GM23248 (cell line): ENCODE data around the gene ME2. TPM values are rescaled to one million over a fixed set of nuclear protein-coding genes. Genes with fewer than 3 reads are reported as not detected.
"Not testable (repeated sequence)": the region's sequence is repeated elsewhere in the genome, so short reads cannot be mapped to it uniquely, and the experiment has no call there.

Experiments used
- DNase-seq: peaks from one replicate; pipeline ENCODE4 v3.0.0-alpha.2; 2015
- H2AFZ ChIP-seq: fragments of 200-600 bp; sonication (generic); 2 replicates; pipeline ENCODE4 v1.6.1; 2016; ENCODE audit warnings: antibody characterized with exemption
- H3F3A ChIP-seq: fragments of 200-600 bp; sonication (generic); 2 replicates; pipeline ENCODE4 v1.6.1; 2016; ENCODE audit warnings: mild to moderate bottlenecking, antibody characterized with exemption, mixed run types; ENCODE audit not compliant: insufficient read depth
- H3K27ac ChIP-seq: fragments of 200-600 bp; sonication (generic); 2 replicates; pipeline ENCODE4 v1.5.1; 2016; ENCODE audit warnings: mild to moderate bottlenecking
- H3K27me3 ChIP-seq: fragments of 200-600 bp; sonication (generic); replicated peaks from 2 replicates; pipeline ENCODE4 v1.6.1; 2016; ENCODE audit warnings: mild to moderate bottlenecking; ENCODE audit not compliant: insufficient read depth
- H3K36me3 ChIP-seq: fragments of 200-600 bp; sonication (generic); 2 replicates; pipeline ENCODE4 v1.6.1; 2016; ENCODE audit warnings: low read depth, mild to moderate bottlenecking
- H3K4me1 ChIP-seq: fragments of 200-600 bp; sonication (generic); 2 replicates; pipeline ENCODE4 v1.6.1; 2016; ENCODE audit warnings: mild to moderate bottlenecking; ENCODE audit not compliant: insufficient read depth
- H3K4me2 ChIP-seq: fragments of 200-600 bp; sonication (generic); one replicate; pipeline ENCODE4 v1.6.1; 2016; ENCODE audit warnings: mild to moderate bottlenecking; ENCODE audit not compliant: unreplicated experiment
- H3K4me3 ChIP-seq: fragments of 200-600 bp; sonication (generic); 2 replicates; pipeline ENCODE4 v1.5.1; 2016; ENCODE audit warnings: mild to moderate bottlenecking
- H3K79me2 ChIP-seq: fragments of 200-600 bp; sonication (generic); 2 replicates; pipeline ENCODE4 v1.6.1; 2016; ENCODE audit warnings: mild to moderate bottlenecking; ENCODE audit not compliant: insufficient read depth
- H3K9ac ChIP-seq: fragments of 200-600 bp; sonication (generic); 2 replicates; pipeline ENCODE4 v1.6.1; 2016; ENCODE audit warnings: mild to moderate bottlenecking
- H3K9me2 ChIP-seq: fragments of 200-600 bp; sonication (generic); 2 replicates; pipeline ENCODE4 v1.6.1; 2016; ENCODE audit warnings: mixed run types, mild to moderate bottlenecking, moderate library complexity; ENCODE audit not compliant: insufficient read depth
- H3K9me3 ChIP-seq: fragments of 200-600 bp; sonication (generic); one replicate; pipeline ENCODE4 v1.6.1; 2017; ENCODE audit warnings: low read depth
- H4K20me1 ChIP-seq: fragments of 200-600 bp; sonication (generic); 2 replicates; pipeline ENCODE4 v1.6.0; 2016; ENCODE audit not compliant: insufficient read depth
- EZH2 ChIP-seq: fragments of 200-600 bp; sonication (generic); IDR thresholded peaks from 2 replicates; pipeline ENCODE4 v1.6.1; 2018; ENCODE audit warnings: antibody characterized with exemption, mild to moderate bottlenecking; ENCODE audit not compliant: insufficient read depth, poor library complexity, severe bottlenecking
- EZH2phosphoT487 ChIP-seq: fragments of 200-600 bp; sonication (generic); IDR thresholded peaks from 2 replicates; pipeline ENCODE4 v1.6.1; 2018; ENCODE audit warnings: antibody characterized with exemption, moderate library complexity, mild to moderate bottlenecking, low read depth; ENCODE audit not compliant: insufficient read depth
- WGBS, 2 experiments: methylation state at CpG; one replicate each; pipeline ENCODE4 v1.1.6; 2015 to 2017; ENCODE audit warnings: low lambda C conversion rate in 2 of 2, low coverage in 1 of 2; ENCODE audit errors: missing lambda C conversion rate in 2 of 2; 5-methylcytosine and 5-hydroxymethylcytosine counted together
- in situ Hi-C: fragments of 300-500 bp; cut with MboI; formaldehyde crosslinking; loops from 2 replicates; pipeline ENCODE4 v1.15.0; 2020
- polyA plus RNA-seq: library from polyadenylated mRNA; unstranded; fragments of >200 nt; fragmentation: Nextera tagmentation; extraction: Ambion mirVana; gene quantifications from 2 replicates; pipeline ENCODE4 v1.2.1, GENCODE V29; 2016
- total RNA-seq: library from RNA; depleted of rRNA; stranded (reverse); fragments of >200 nt; shearing (Covaris generic); gene quantifications from 2 replicates; pipeline ENCODE4 v1.2.3, GENCODE V29; 2014

Gene ME2
- total and polyA plus RNA-seq, 2 experiments from 2014 or later, result 24.1 to 32.2 TPM

GRCh38 chr18:50875966-50876536 is 2.9 kb upstream of the ME2 start:
- no peak for DNase-seq

GRCh38 chr18:50877545-50878265 is 1.2 kb upstream of the ME2 start:
- Histone ChIP-seq H3K9me2 (no peaks in the 10 kb centered on the region), H3K9me3 (no peaks in the 10 kb centered on the region), H3K36me3 (no peaks in the 10 kb centered on the region), H3K79me2 (peaks cover 31% of the 10 kb centered on the region), H3K27me3 (no peaks in the 10 kb centered on the region), H3K9ac (peak overlapping the region; percentile 83), H3K4me3 (peak overlapping the region; percentile 97), H3K27ac (peak overlapping the region; percentile 64), H3K4me2 (peak overlapping the region; percentile 83), H4K20me1 (no peaks in the 10 kb centered on the region), H3K4me1 (peaks cover 7% of the 10 kb centered on the region), H2AFZ (peak overlapping the region; percentile 97), H3F3A (peaks cover 9% of the 10 kb centered on the region; the same call in 1 of the 2 replicates)
- TF ChIP-seq EZH2 (no peak), EZH2phosphoT487 (no peak)
- 83 to 85% methylated on average over 8 of the region's 8 CpGs for WGBS, 2 experiments
- in situ Hi-C loops, result no loop called here
- no peak for DNase-seq

More at GRCh38 chr18:50875966-50876536, 2.9 kb upstream of the ME2 start:
- Histone ChIP-seq H3K27me3 (no peaks in the 10 kb centered on the region), H3K4me1 (peaks cover 7% of the 10 kb centered on the region), H3K9me2 (no peaks in the 10 kb centered on the region), H3K4me3 (no peak overlapping the region), H2AFZ (no peak overlapping the region), H3K9me3 (no peaks in the 10 kb centered on the region), H4K20me1 (no peaks in the 10 kb centered on the region), H3K9ac (no peak overlapping the region), H3K36me3 (no peaks in the 10 kb centered on the region), H3K4me2 (no peak overlapping the region), H3K27ac (no peak overlapping the region), H3F3A (peaks cover 9% of the 10 kb centered on the region; the same call in 1 of the 2 replicates), H3K79me2 (peaks cover 14% of the 10 kb centered on the region)
- in situ Hi-C loops, result no loop called here
- 61 to 65% methylated on average over 3 of the region's 3 CpGs for WGBS, 2 experiments
- TF ChIP-seq EZH2, result no peak
- no peak for TF ChIP-seq EZH2phosphoT487

GRCh38 chr18:50879302-50880118 is 592 bp downstream of the ME2 start:
- H3K36me3 ChIP-seq, result no peaks in the 10 kb centered on the region
- peaks cover 7% of the 10 kb centered on the region for H3K4me1 ChIP-seq
- H3K9me2 ChIP-seq, result no peaks in the 10 kb centered on the region
- peak overlapping the region; percentile 83 for H3K9ac ChIP-seq
- peak; percentile 70 for DNase-seq
- no peaks in the 10 kb centered on the region for H3K27me3 ChIP-seq
- H2AFZ ChIP-seq, result peak overlapping the region; percentile 97
- peaks cover 41% of the 10 kb centered on the region for H3K79me2 ChIP-seq
- peak overlapping the region; percentile 97 for H3K4me2 ChIP-seq
- in situ Hi-C loops, result no loop called here
- H4K20me1 ChIP-seq, result no peaks in the 10 kb centered on the region
- 2% methylated on average over 37 of the region's 61 CpGs for WGBS, 2 experiments
- H3K4me3 ChIP-seq, result peak overlapping the region; percentile 97
- H3K9me3 ChIP-seq, result no peaks in the 10 kb centered on the region
- peaks cover 9% of the 10 kb centered on the region; the same call in 1 of the 2 replicates for H3F3A ChIP-seq
- H3K27ac ChIP-seq, result peak overlapping the region; percentile 64
- TF ChIP-seq EZH2 (no peak), EZH2phosphoT487 (no peak)

- DNase-seq, result no peak
- Histone ChIP-seq H3K9me3 (no peaks in the 10 kb centered on the region), H3K4me1 (peaks cover 7% of the 10 kb centered on the region), H2AFZ (peak overlapping the region; percentile 97), H3K4me2 (peak overlapping the region; percentile 97), H3K27ac (peak overlapping the region; percentile 64; the same call in 1 of the 2 replicates), H3F3A (peaks cover 9% of the 10 kb centered on the region; the same call in 1 of the 2 replicates), H3K79me2 (peaks cover 47% of the 10 kb centered on the region), H3K27me3 (no peaks in the 10 kb centered on the region), H3K9ac (peak overlapping the region; percentile 83), H3K4me3 (peak overlapping the region; percentile 97), H3K9me2 (no peaks in the 10 kb centered on the region), H3K36me3 (no peaks in the 10 kb centered on the region), H4K20me1 (no peaks in the 10 kb centered on the region)
- TF ChIP-seq EZH2phosphoT487, result no peak
- no peak for TF ChIP-seq EZH2
- in situ Hi-C loops, result no loop called here
- WGBS, 2 experiments, result 34 to 42% methylated on average over 6 of the region's 6 CpGs
Measured at GRCh38 chr18:50880119-50880465, 1.2 kb downstream of the ME2 start.

- in situ Hi-C loops, result not testable (repeated sequence)
- WGBS, 2 experiments, result 91 to 95% methylated on average over 9 of the region's 9 CpGs
Measured at GRCh38 chr18:50880944-50881343, 2.0 kb downstream of the ME2 start.

More at GRCh38 chr18:50880944-50881343, 2.0 kb downstream of the ME2 start:
- not testable (repeated sequence) for H3K9me3 ChIP-seq, H3K4me1 ChIP-seq, H3K27me3 ChIP-seq, H3K9ac ChIP-seq, H4K20me1 ChIP-seq, H3K9me2 ChIP-seq, H3K4me2 ChIP-seq, H3K36me3 ChIP-seq, H3K4me3 ChIP-seq, H3F3A ChIP-seq, H3K27ac ChIP-seq, DNase-seq, H2AFZ ChIP-seq
- peaks cover 56% of the 10 kb centered on the region for H3K79me2 ChIP-seq
